SK-N-MC (cell line): Measurements from ENCODE around the gene CTTN.

Source experiments
- EZH2 ChIP-seq: fragments of 200-600 bp; sonication (generic); IDR thresholded peaks from one replicate; pipeline ENCODE4 v1.6.1; 2017; ENCODE audit warnings: antibody characterized with exemption
- POLR2AphosphoS5 ChIP-seq: IDR thresholded peaks from 2 replicates; pipeline ENCODE4 v1.6.1; 2012; ENCODE audit warnings: mild to moderate bottlenecking, low read depth, low read length, borderline replicate concordance

GRCh38 chr11:70470127-70470526, 71.8 kb downstream of the CTTN start:
- TF ChIP-seq POLR2AphosphoS5 (no peak), EZH2 (no peak)
